DND-41 (cell line): Measurements from ENCODE around the gene TSPAN9.

Experiments
- ATAC-seq: fragments of 200-7000 bp; cut with Tn5 transposase; 3 replicates; pipeline ENCODE4 v1.9.1; 2021; ENCODE audit warnings: low read depth; ENCODE audit not compliant: insufficient read depth
- DNase-seq: peaks from one replicate; pipeline ENCODE4 v3.0.0-alpha.2; 2020
- H2AFZ ChIP-seq: 2 replicates; pipeline ENCODE4 v1.6.0; 2012; ENCODE audit warnings: low read depth, low read length
- H3K27ac ChIP-seq: 2 replicates; pipeline ENCODE4 v1.5.1; 2012; ENCODE audit warnings: low read length, inconsistent platforms
- H3K27me3 ChIP-seq: fragments of 200-600 bp; sonication (generic); 2 replicates; pipeline ENCODE4 v1.6.0; 2012; ENCODE audit warnings: low read length, mild to moderate bottlenecking, inconsistent platforms; ENCODE audit not compliant: insufficient read depth, poor library complexity
- H3K36me3 ChIP-seq: 2 replicates; pipeline ENCODE4 v1.5.1; 2012; ENCODE audit warnings: low read length, inconsistent platforms; ENCODE audit not compliant: insufficient read depth
- H3K4me1 ChIP-seq: 2 replicates; pipeline ENCODE4 v1.5.1; 2012; ENCODE audit warnings: mild to moderate bottlenecking, low read length; ENCODE audit not compliant: insufficient read depth
- H3K4me2 ChIP-seq: 2 replicates; pipeline ENCODE4 v1.6.0; 2012; ENCODE audit warnings: mild to moderate bottlenecking, moderate library complexity, low read length, inconsistent platforms; ENCODE audit not compliant: insufficient read depth
- H3K4me3 ChIP-seq, 2 experiments: fragments of 200-600 bp in 1 of 2; shearing (Covaris generic) in 1 of 2; 2 replicates each; pipeline ENCODE4 v1.5.1; 2012 to 2016; ENCODE audit warnings: inconsistent platforms in 2 of 2, low read length in 2 of 2, mild to moderate bottlenecking in 2 of 2, low read depth in 1 of 2, moderate library complexity in 1 of 2
- H3K79me2 ChIP-seq: 2 replicates; pipeline ENCODE4 v1.6.0; 2012; ENCODE audit warnings: low read length, inconsistent platforms; ENCODE audit not compliant: insufficient read depth
- H3K9ac ChIP-seq: 2 replicates; pipeline ENCODE4 v1.6.0; 2012; ENCODE audit warnings: low read depth, mild to moderate bottlenecking, inconsistent platforms, low read length, moderate library complexity
- H3K9me3 ChIP-seq: 2 replicates; pipeline ENCODE4 v1.5.1; 2012; ENCODE audit warnings: low read length, moderate library complexity, mild to moderate bottlenecking, inconsistent platforms; ENCODE audit not compliant: insufficient read depth, severe bottlenecking
- H4K20me1 ChIP-seq: 2 replicates; pipeline ENCODE4 v1.6.0; 2012; ENCODE audit warnings: low read length; ENCODE audit not compliant: insufficient read depth
- EZH2 ChIP-seq: IDR thresholded peaks from 3 replicates; pipeline ENCODE4 v1.6.1; 2012; ENCODE audit warnings: borderline replicate concordance, low read depth, mild to moderate bottlenecking, moderate library complexity, low read length, inconsistent platforms; ENCODE audit not compliant: severe bottlenecking
- TF ChIP-seq, protein P1 (sequence below): IDR thresholded peaks from 2 replicates; pipeline ENCODE4 v1.5.1; 2012; ENCODE audit warnings: borderline replicate concordance, low read length, moderate library complexity, mild to moderate bottlenecking; ENCODE audit not compliant: poor library complexity, severe bottlenecking; ENCODE audit errors: extremely low read depth

TSPAN9 gene

DNA sequence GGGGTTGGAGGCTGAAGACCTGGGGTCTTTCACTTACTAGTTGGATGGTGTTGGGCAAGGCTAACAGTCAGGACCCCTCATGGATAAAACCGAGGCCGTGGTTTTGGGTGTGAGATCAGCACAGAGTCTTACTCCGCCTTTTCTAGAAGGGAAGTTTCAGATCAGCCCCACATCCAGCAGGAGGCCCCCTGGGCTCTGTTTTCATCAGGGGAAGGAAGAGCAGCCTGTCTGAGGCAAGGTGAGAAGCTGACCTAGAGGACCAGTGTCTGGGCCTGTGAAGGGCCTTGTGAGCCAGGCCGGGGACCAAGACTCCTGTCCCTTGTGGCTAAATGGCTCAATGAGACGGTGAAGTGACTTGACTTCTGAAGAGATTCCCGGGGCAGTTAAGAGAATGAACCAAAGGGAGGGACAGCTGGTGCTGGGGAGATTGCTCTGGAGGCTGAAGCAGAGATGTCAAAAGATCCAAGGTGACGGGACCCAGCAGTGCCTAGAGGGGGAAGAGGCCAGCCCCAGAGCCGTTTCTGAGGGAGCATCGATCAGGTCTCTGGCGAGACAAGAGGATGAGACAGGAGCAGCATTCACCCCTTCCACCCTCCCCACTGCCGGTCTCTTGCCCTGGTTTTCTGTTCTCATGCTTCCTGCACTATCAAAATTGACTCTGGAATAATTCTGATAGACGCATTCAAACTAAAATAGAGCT lies 40.1 kb upstream of the TSPAN9 start:
- no peaks in the 10 kb centered on the region for H3K79me2 ChIP-seq
- no peak overlapping the region for H2AFZ ChIP-seq
- peaks cover 6% of the 10 kb centered on the region for H3K27me3 ChIP-seq
- peaks cover 10% of the 10 kb centered on the region; the same call in 1 of the 2 replicates for H4K20me1 ChIP-seq
- H3K4me2 ChIP-seq = no peak overlapping the region
- ATAC-seq = no peak
- no peak overlapping the region for H3K4me3 ChIP-seq
- no peak overlapping the region for H3K9ac ChIP-seq
- DNase-seq = no peak
- no peaks in the 10 kb centered on the region for H3K36me3 ChIP-seq
- TF ChIP-seq EZH2 = no peak
- TF ChIP-seq, protein P1, sequence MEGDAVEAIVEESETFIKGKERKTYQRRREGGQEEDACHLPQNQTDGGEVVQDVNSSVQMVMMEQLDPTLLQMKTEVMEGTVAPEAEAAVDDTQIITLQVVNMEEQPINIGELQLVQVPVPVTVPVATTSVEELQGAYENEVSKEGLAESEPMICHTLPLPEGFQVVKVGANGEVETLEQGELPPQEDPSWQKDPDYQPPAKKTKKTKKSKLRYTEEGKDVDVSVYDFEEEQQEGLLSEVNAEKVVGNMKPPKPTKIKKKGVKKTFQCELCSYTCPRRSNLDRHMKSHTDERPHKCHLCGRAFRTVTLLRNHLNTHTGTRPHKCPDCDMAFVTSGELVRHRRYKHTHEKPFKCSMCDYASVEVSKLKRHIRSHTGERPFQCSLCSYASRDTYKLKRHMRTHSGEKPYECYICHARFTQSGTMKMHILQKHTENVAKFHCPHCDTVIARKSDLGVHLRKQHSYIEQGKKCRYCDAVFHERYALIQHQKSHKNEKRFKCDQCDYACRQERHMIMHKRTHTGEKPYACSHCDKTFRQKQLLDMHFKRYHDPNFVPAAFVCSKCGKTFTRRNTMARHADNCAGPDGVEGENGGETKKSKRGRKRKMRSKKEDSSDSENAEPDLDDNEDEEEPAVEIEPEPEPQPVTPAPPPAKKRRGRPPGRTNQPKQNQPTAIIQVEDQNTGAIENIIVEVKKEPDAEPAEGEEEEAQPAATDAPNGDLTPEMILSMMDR = no peak
- H3K27ac ChIP-seq = no peak overlapping the region
- no peaks in the 10 kb centered on the region for H3K9me3 ChIP-seq
- H3K4me1 ChIP-seq = no peaks in the 10 kb centered on the region

DNA sequence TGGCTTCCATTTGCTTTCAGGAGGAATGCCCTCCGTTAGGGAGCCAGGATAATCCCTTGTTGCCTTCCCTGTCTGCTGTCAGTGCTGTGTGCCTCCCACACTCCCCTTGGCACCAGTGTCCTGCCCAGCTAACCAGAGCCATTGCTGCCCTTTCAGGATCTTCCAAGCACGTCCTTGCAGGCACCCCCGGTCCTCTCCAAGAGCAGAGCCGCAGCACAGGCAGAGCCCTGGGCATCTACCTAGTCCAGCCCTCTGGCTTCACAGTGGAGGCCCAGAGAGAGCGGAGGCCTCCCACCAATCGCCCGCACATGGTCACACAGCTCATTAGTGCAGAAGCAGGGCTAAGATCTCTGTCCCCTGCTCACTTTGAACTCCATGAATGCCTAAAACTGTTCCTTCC lies 39.0 kb upstream of the TSPAN9 start:
- DNase-seq (no peak), ATAC-seq (no peak)
- no peak overlapping the region for H2AFZ ChIP-seq

DNA sequence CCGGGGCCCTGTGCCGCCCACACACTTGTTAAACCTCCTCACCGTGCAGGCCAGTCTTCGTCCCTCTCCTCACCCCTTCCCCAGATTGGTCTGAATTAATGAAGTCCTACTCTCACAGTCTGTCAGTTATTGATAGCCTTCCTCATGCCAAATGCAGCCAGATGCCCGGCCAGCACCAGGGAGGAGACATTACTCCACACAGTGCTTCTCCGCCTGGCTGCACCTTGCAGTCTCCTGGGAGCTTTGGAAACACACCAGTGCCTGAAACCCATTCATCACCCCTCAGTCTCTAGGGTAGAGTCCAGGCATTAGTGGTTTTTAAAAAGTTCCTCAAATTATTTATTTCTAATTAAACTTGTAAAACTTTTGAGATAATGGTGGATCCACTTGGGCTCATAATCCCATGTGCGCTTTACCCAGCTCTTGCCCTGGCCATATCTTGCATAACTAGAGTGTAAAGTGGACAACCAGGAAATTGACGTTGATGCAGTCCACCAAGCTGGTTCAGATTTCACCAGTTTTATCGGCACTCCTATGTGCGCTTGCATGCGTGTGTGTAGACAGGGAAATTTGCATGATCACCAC lies 38.2 kb upstream of the TSPAN9 start:
- Histone ChIP-seq H2AFZ (no peak overlapping the region), H3K79me2 (no peaks in the 10 kb centered on the region), H3K9me3 (no peaks in the 10 kb centered on the region), H3K4me1 (no peaks in the 10 kb centered on the region), H3K27ac (no peak overlapping the region), H4K20me1 (peaks cover 10% of the 10 kb centered on the region; the same call in 1 of the 2 replicates), H3K27me3 (peaks cover 6% of the 10 kb centered on the region), H3K36me3 (no peaks in the 10 kb centered on the region), H3K4me2 (no peak overlapping the region), H3K9ac (no peak overlapping the region), H3K4me3 (no peak overlapping the region)
- TF ChIP-seq EZH2 = no peak
- TF ChIP-seq, protein P1 = no peak
- ATAC-seq (no peak), DNase-seq (no peak)

More for the DNA sequence above, 39.0 kb upstream of the TSPAN9 start:
- Histone ChIP-seq H3K27ac (no peak overlapping the region), H3K9ac (no peak overlapping the region), H3K4me1 (no peaks in the 10 kb centered on the region), H3K9me3 (no peaks in the 10 kb centered on the region), H3K27me3 (peaks cover 6% of the 10 kb centered on the region), H3K79me2 (no peaks in the 10 kb centered on the region), H3K36me3 (no peaks in the 10 kb centered on the region), H4K20me1 (peaks cover 10% of the 10 kb centered on the region; the same call in 1 of the 2 replicates), H3K4me3 (no peak overlapping the region), H3K4me2 (no peak overlapping the region)
- TF ChIP-seq, protein P1 = no peak
- TF ChIP-seq EZH2 = no peak
